HG03575 (cell line): ENCODE measurements around the gene DNAH9.

Experiments used
- ATAC-seq: cut with Tn5 transposase; IDR thresholded peaks from one replicate; pipeline ENCODE4 v1.9.1; 2021; ENCODE audit not compliant: unreplicated experiment, insufficient number of reproducible peaks, low FRiP score; ENCODE audit errors: extremely low read depth

Gene DNAH9

DNA sequence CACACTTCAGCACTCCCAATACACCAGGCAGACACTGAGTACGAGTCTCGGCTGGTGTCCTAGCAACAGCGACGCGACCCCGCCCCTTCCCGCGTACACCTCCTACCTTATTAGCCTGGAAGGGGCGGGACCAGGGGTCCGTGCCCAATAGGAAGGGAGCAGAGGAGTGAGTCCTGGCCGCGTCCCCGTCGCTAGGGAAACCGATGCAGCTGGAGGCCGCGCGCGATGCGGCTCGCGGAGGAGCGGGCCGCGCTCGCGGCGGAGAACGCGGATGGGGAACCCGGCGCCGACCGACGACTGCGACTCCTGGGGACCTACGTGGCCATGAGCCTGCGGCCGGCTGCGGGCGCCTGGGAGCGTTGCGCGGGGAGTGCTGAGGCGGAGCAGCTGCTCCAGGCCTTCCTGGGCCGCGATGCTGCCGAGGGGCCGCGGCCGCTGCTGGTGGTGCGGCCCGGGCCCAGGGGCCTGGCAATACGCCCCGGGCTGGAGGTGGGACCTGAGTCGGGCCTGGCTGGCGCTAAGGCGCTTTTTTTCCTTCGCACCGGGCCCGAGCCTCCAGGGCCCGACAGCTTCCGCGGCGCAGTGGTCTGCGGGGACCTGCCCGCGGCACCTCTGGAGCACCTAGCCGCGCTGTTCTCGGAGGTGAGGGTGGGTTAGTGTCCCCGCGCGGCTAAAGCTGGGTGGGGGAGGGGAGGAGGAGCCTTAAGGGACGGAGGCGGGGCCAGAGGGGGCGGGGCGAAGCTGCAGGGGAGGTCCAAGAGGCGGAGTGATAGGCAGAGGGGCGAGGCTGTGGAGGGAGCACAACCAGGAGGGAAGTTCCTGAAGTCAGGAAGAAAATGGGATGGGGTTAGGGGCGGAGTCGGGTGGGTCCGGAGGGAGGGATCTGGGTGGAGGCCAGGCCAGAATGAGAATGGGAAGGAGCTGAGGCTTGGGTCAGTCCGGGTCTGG, at the start of gene DNAH9:
Gene DNAH9 (plus strand): TSS at position 197 of the 948 bp plus-strand sequence. CDS start 29 bp downstream, at position 226.
- ATAC-seq, result no peak

DNA sequence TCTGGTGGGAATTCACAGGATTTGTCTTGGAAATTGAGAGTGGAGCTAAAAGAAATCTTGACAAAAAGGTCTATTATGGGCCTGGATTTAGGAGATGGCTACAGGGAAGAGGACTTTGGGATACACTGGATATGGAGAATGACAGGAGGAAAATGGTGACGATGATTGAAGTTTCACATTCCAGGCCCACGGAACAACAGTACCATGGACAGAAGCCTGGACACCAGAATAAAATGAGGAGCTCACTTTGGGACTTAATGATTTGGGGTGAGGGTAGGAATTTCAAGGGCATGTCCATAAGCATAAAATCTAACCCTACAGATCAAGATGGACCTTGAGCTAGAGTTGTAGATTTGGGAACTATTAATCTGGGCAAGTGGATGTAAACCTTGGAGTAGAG, 47.8 kb upstream of the DNAH9 start:
- ATAC-seq, result no peak

- ATAC-seq, result no peak
These were observed 46.8 kb upstream of the DNAH9 start for GRCh38 chr17:11551442-11551841.

GRCh38 chr17:11553135-11553534, 45.1 kb upstream of the DNAH9 start:
- no peak for ATAC-seq

DNA sequence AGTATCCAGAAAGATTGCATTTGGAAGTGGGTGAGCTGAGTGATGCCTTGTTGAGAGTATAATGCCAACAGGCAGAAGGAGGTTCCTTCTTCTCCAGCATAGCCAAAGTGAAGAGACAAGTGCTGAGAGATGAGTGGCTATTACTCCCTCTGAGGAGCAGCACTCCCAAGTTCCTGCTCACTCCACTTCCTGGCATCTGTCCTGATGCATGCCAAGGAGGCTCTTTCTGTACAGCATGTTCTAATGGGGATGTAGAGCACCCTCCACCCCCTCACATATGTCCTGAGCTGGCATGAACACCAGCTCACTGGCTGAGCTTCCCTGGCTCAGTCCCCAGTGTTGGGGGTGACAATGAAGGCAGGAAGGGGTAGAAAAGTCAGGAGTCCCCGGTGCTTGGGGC, 44.2 kb upstream of the DNAH9 start:
- ATAC-seq, result no peak

DNA sequence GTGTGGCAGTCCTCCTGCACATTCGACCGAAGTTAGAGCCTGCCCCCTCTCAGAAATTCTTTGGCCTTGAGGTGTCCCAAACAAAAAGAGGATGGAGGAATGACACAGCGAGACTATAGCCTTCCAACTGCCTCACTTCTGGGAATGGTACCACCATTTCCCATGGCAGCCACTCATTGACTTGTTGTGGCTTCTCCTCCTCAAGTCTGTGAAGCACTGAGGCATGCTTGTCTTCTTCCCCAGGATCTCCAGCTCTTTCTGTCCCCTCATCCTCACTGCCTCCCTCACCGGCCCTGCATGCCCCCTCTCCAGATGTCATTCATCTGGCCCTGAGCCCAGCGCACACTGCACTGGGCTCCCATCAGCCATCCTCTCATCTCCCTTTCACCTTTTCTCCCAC, 43.7 kb upstream of the DNAH9 start:
- ATAC-seq, result no peak

- no peak for ATAC-seq
These were observed 42.7 kb upstream of the DNAH9 start for GRCh38 chr17:11555530-11555929.

GRCh38 chr17:11557727-11558452, 40.4 kb upstream of the DNAH9 start:
- ATAC-seq, result no peak

DNA sequence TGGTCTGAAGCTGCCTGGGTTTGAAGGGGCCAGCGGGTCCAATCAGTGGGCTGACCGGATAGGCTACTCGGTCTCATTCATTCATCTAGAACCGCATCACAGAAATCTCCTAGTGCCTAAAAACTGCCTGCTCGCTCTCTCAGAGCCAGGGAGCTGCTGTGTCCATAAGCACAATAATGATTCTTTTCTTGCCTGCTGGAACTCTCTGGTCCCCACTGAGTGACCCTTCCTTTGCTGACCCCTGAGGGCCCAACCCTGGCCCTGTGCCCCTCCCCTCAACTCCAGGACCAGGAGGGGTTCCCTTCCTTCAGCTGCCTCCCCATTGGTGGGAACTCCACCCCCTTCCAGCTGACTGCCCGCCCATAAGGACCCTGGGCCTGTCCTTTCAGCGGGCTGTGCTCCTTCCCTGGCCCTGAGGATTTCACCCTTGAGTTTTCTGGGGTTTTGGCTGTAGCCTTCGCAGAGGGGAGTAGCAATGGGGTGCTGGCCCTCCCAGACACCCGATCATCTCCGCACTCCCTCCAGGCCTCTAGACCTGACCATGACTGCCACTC, 39.5 kb upstream of the DNAH9 start:
- ATAC-seq, result no peak

DNA sequence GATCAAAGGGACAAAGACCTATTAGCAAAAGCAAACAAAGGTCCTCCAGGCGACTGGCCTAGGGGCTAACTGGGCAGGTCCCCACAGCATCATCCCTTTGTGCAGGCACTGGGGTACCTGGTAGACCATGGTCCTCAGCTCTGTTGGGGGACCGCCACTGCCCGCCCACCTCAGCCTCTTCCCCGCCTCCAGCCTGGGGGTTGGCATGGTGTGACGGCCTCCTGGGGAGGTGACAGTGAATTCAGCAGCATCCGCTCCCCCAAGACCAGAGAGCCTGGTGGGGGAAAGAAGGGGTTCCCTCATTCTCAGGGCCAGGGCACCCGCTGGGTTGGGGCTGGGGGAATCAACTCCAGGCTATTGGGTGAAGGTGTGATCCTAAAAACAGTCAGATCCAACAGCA, 38.7 kb upstream of the DNAH9 start:
- ATAC-seq, result no peak

DNA sequence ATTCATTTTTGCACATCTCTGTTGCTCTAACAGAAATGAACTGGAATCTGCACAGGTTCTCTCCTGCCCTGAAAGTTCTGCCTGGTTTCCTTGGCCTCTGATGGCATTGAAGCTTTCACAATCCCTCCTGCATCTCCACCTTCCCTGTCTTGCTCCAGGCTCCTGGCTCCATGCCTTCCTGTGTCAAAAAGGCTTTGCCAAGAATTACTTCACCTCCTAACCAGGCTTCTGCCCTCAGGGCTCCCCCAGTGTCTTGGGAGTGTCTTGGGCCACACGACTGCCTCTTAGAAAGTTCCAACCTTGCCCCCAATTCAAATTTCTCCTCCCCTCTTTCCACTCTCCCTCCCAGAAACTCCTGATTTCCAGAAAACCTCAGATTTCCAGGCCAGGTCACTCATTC, 37.0 kb upstream of the DNAH9 start:
- no peak for ATAC-seq

- ATAC-seq, result no peak
These were observed 36.6 kb upstream of the DNAH9 start for GRCh38 chr17:11561702-11562101.

GRCh38 chr17:11564589-11565380, 33.5 kb upstream of the DNAH9 start:
- ATAC-seq, result no peak

- ATAC-seq, result no peak
These were observed 32.7 kb upstream of the DNAH9 start for GRCh38 chr17:11565591-11565990.

DNA sequence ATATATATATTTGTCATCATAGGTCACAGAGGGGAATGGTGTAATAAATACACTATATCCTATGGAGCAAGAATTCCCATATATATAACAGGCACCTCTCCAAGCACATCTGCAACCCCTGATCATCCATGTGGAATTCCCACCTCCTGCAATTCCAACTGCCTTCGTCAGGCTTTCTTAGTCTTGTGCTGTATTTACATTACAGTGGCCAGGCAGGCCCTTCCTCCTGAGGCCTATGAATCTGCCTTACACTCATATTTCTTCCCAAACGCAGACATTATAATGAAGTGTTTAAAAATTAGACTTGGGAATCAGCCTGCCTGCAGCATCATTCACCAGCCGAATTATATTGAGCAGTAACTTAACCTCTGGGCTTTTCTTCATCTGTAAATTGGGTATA, 19.3 kb upstream of the DNAH9 start:
- no peak for ATAC-seq

DNA sequence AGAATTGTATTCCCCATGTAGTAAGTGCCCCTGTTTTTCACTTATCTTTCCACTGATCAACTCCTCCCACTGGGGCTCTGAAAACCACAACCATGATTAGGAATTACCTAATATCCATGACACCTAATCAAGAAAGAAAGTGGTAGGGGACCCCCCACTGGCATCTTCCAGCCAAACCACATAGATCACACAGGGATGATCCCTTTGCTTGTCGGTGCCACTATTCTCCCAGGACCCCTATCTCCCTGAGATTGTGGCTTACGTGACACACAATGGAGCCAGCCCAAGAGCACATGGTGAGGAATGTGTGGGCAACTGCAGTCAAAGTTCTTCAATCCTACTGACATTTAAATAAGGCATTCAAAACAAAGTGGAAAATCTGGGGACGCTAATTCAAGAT, 17.6 kb upstream of the DNAH9 start:
- ATAC-seq, result no peak

DNA sequence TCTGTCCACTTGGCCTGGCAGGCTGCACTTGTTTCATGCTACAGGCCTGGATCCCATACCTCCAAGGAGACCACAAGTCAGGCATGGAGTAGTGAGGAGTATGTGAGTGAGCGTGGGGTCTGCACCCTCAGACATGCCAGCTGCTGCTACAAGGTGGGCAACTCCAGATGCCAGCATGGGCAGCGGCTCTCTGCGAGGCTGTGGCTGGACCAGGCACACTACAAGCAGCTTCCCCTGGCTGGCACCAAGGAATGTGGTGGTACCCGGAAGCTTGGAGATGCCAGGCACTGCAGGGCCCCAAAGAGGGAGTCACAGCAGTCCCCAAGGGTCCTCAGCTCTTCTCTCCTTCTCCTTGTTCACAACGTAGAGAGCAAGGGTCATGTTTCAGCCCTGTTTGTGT, 16.1 kb upstream of the DNAH9 start:
- ATAC-seq, result no peak

DNA sequence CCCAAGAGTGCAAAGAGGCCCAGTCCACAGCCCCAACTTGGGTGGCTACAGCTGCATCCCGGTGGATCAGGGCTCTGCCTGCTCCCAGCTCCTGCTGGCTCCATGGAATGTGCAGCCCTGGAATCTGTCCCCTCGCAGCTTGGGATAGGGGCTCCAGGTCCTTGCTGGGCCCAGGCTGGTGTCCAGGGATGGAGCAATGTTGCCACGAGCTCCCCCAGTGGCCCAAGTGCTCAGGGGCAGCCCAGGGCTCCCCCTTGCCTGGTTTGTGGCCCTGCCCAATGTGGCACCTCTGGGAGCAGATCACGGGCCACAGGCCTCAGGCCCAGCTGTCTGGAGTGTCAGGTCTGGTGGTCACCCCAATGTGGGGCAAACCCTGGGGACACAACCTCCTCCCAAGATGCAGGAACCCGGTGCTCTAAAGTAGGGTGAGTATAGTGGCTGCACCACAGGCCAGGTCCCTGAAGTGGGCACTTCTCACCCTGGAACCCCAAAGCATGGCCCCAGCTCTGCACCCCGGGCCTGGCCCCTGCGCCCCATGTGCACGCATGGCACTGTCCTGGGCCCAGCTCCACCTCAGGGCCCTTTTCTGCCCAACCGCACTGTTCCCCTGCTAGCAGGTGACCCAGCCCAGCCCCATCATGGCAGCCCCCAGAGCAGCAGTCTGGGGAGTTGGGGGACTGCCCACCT, 14.8 kb upstream of the DNAH9 start:
- no peak for ATAC-seq

- no peak for ATAC-seq
These were observed 8.6 kb upstream of the DNAH9 start for GRCh38 chr17:11589716-11590115.
